MCF 10A (cell line): ENCODE results near the gene ARFGAP3. TPM values are rescaled to one million over a fixed set of nuclear protein-coding genes. Genes with fewer than 3 reads are reported as not detected.

ENCODE experiments used
- BruUV-seq: library from RNA; stranded (reverse); fragments of 400-500 nt; replicated peaks from 2 replicates; lab custom pipeline; 2021; lab: Mats Ljungman, UMichigan
- CTCF ChIA-PET: fragments of 300-600 bp; sonication (Branson Sonifier 250); formaldehyde crosslinking; extraction: SDS; loops from one replicate; lab custom pipeline; 2021; ENCODE audit warnings: antibody characterized with exemption, inconsistent platforms; lab: Yijun Ruan, JAX
- POLR2A ChIA-PET: fragments of 300-600, 350-650 bp; sonication (Branson Sonifier 250); formaldehyde crosslinking; extraction: SDS; loops from one replicate; lab custom pipeline; 2020; ENCODE audit warnings: antibody characterized with exemption, inconsistent platforms; lab: Yijun Ruan, JAX
- DNase-seq: peaks from one replicate; pipeline ENCODE4 v3.0.0-alpha.2; 2018; ENCODE audit not compliant: unreplicated experiment
- H3K27ac Mint-ChIP-seq: one replicate; pipeline ENCODE4 v1.8.0; 2022; ENCODE audit warnings: mild to moderate bottlenecking, low read depth, mixed read lengths; ENCODE audit not compliant: unreplicated experiment
- H3K27me3 Mint-ChIP-seq: one replicate; pipeline ENCODE4 v1.8.0; 2022; ENCODE audit warnings: mixed read lengths; ENCODE audit not compliant: insufficient read depth, unreplicated experiment
- H3K36me3 Mint-ChIP-seq: one replicate; pipeline ENCODE4 v1.8.0; 2022; ENCODE audit warnings: mild to moderate bottlenecking, moderate library complexity, mixed read lengths; ENCODE audit not compliant: insufficient read depth, unreplicated experiment
- H3K4me1 Mint-ChIP-seq: one replicate; pipeline ENCODE4 v1.8.0; 2022; ENCODE audit warnings: mixed read lengths; ENCODE audit not compliant: insufficient read depth, unreplicated experiment
- H3K4me3 Mint-ChIP-seq: one replicate; pipeline ENCODE4 v1.8.0; 2022; ENCODE audit warnings: mild to moderate bottlenecking, moderate library complexity, mixed read lengths; ENCODE audit not compliant: unreplicated experiment
- H3K9me3 Mint-ChIP-seq: one replicate; pipeline ENCODE4 v1.8.0; 2022; ENCODE audit warnings: mixed read lengths; ENCODE audit not compliant: unreplicated experiment
- CTCF ChIP-seq: fragments of 200-600 bp; IDR thresholded peaks from one replicate; pipeline ENCODE4 v1.8.0; 2022; ENCODE audit warnings: antibody characterized with exemption, mild to moderate bottlenecking; ENCODE audit not compliant: unreplicated experiment
- intact Hi-C: fragments of 100-400 bp; cut with micrococcal nuclease; formaldehyde crosslinking; loops from 2 replicates; pipeline ENCODE4 v1.14.1; 2022
- total RNA-seq: library from RNA; stranded (reverse); gene quantifications from 2 replicates; pipeline ENCODE4 v1.2.3, GENCODE V29; 2022

The ARFGAP3 gene
- total RNA-seq, 1 experiment from 2014 or later, result 67.1 TPM

DNA sequence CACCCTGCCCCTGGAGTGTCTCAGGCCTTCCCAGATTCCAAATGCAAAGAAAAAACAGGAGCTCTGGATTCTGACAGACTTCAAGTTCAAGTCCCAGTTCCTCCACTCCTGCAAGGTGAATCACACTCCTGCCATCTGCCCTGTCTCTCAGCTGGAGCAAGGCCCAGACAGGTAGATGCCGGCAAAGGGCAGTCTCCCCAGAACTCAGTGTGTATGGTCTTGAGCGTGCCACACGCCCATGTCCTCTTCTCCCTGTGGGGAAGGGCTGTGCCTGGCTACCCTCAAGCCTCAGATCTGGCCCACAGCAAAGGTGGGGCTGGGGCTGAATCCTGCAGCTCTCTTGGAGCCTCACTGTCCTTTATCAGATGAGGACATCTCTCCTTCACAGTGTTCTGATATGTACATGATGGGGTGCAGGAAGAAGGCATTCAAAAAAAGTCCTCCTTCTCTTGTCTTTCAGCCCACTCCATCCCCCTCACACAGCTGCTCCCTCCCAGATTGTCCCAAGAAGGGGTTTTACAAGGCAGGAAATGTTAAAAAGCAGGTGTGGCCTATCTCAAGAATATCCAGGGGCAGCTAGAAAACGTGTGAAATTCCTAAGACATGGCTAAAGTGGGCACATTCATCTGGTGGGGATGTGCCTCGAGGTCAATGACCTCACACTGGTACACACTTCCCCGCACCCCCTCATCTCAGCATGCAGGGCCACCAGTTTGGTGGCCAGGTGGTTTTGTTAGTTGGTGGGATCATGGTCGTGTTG lies 27.7 kb upstream of the ARFGAP3 start:
- ChIA-PET CTCF (interaction anchor here (0.6 to 1.5 kb wide), 2 partner anchors 10 to 16 kb away, joined by 3 to 4 read pairs; no protein-coding TSS in a partner anchor), POLR2A (no interaction called here)
- no peak for DNase-seq
- Mint-ChIP-seq H3K4me1 (peaks cover 16% of the 10 kb centered on the region), H3K4me3 (no peak overlapping the region), H3K27ac (no peak overlapping the region), H3K36me3 (peaks cover 33% of the 10 kb centered on the region), H3K9me3 (no peaks in the 10 kb centered on the region), H3K27me3 (no peaks in the 10 kb centered on the region)
- BruUV-seq, result no TSS peak
- no peak for TF ChIP-seq CTCF
- intact Hi-C loops, result no loop called here

GRCh38 chr22:42883970-42884369 lies 26.9 kb upstream of the ARFGAP3 start:
- no peak overlapping the region for H3K4me3 Mint-ChIP-seq
- ChIA-PET POLR2A (interaction anchor here (0.5 kb wide), 1 partner anchor 55 kb away, joined by 3 read pairs; no protein-coding TSS in a partner anchor), CTCF (interaction anchor here (0.6 to 0.7 kb wide), 3 partner anchors 9 to 234 kb away, joined by 3 read pairs; no protein-coding TSS in a partner anchor)
- BruUV-seq, result no TSS peak
- H3K27ac Mint-ChIP-seq, result no peak overlapping the region
- TF ChIP-seq CTCF, result no peak
- intact Hi-C loops, result no loop called here
- H3K36me3 Mint-ChIP-seq, result peaks cover 25% of the 10 kb centered on the region
- H3K27me3 Mint-ChIP-seq, result no peaks in the 10 kb centered on the region
- no peaks in the 10 kb centered on the region for H3K9me3 Mint-ChIP-seq
- peaks cover 10% of the 10 kb centered on the region for H3K4me1 Mint-ChIP-seq
- DNase-seq, result no peak

DNA sequence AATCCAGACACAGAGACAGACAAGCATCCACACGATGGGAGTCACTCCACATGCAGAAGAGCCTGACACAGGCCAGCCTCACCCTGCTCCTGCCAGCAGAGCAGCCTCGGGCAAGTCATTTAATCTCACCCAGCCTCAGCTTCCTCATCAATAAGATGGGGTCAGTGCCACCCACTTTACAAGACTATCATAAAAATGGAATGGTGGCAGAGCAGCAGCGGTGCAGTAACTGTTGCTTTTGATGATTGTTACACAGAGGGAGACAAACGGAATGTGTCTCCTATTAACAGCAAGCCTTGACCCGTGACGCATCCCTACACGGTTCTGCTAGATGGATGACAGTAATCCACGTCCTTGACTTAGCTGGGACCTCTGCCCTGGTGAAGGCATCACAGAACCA lies 26.0 kb upstream of the ARFGAP3 start:
- intact Hi-C loops, result no loop called here
- Mint-ChIP-seq H3K27ac (no peak overlapping the region), H3K9me3 (no peaks in the 10 kb centered on the region), H3K4me1 (peaks cover 3% of the 10 kb centered on the region), H3K4me3 (no peak overlapping the region), H3K27me3 (no peaks in the 10 kb centered on the region), H3K36me3 (peaks cover 30% of the 10 kb centered on the region)
- no TSS peak for BruUV-seq
- CTCF ChIA-PET, result interaction anchor here (0.6 to 0.7 kb wide), 3 partner anchors 48 to 256 kb away, joined by 3 read pairs; no protein-coding TSS in a partner anchor
- POLR2A ChIA-PET, result interaction anchor here (1.2 kb wide), 1 partner anchor 9 kb away, joined by 3 read pairs; no protein-coding TSS in a partner anchor
- no peak for TF ChIP-seq CTCF
- no peak for DNase-seq

GRCh38 chr22:42881982-42882656 lies 25.0 kb upstream of the ARFGAP3 start:
- ChIA-PET CTCF (interaction anchor here (0.5 to 1.1 kb wide), 3 partner anchors 14 to 211 kb away, joined by 3 read pairs; no protein-coding TSS in a partner anchor), POLR2A (interaction anchor here (1.2 kb wide), 1 partner anchor 10 kb away, joined by 3 read pairs; no protein-coding TSS in a partner anchor)
- no peak for TF ChIP-seq CTCF
- no TSS peak for BruUV-seq
- no peak for DNase-seq
- H3K27ac Mint-ChIP-seq, result peak overlapping the region; percentile 7
- H3K27me3 Mint-ChIP-seq, result no peaks in the 10 kb centered on the region
- H3K4me1 Mint-ChIP-seq, result no peaks in the 10 kb centered on the region
- no peaks in the 10 kb centered on the region for H3K9me3 Mint-ChIP-seq
- intact Hi-C loops, result no loop called here
- H3K4me3 Mint-ChIP-seq, result no peak overlapping the region
- H3K36me3 Mint-ChIP-seq, result peaks cover 35% of the 10 kb centered on the region
